Upper lobe of left lung (tissue), 6 donors: Measurements from ENCODE around the gene CA10. TPM values are rescaled to one million over a fixed set of nuclear protein-coding genes. Genes with fewer than 3 reads are reported as not detected.

Experiments used
- ATAC-seq, 2 donors: fragments of 200-7000 bp; cut with Tn5 transposase; one replicate each; pipeline ENCODE4 v1.9.1; 2022; ENCODE audit warnings: mild to moderate bottlenecking in 2 of 2, moderate library complexity in 2 of 2; ENCODE audit not compliant: low FRiP score in 2 of 2
- DNase-seq, 2 donors: peaks; one replicate each; pipeline ENCODE4 v3.0.0-alpha.2; 2019 to 2020
- H3K27ac ChIP-seq, 4 donors: fragments of 200-600 bp; sonication (generic); one replicate each; pipeline ENCODE4 v1.5.1; 2016 to 2019
- H3K27me3 ChIP-seq, 4 donors: fragments of 200-600 bp; sonication (generic); one replicate each; pipeline ENCODE4 v1.5.1; 2017 to 2019
- H3K36me3 ChIP-seq, 4 donors: fragments of 200-600 bp; sonication (generic); one replicate each; pipeline ENCODE4 v1.5.1; 2016 to 2019
- H3K4me1 ChIP-seq, 4 donors: fragments of 200-600 bp; sonication (generic); one replicate each; pipeline ENCODE4 v1.5.1; 2018 to 2019
- H3K4me3 ChIP-seq, 4 donors: fragments of 200-600 bp; sonication (generic); one replicate each; pipeline ENCODE4 v1.5.1; 2017 to 2019; ENCODE audit warnings: mild to moderate bottlenecking in 2 of 4, moderate library complexity in 1 of 4
- H3K9me3 ChIP-seq, 4 donors: fragments of 200-600 bp; sonication (generic); one replicate each; pipeline ENCODE4 v1.5.1; 2018 to 2019
- EP300 ChIP-seq, 4 donors: sonication (generic); formaldehyde crosslinking; IDR thresholded peaks; one replicate each; pipeline ENCODE4 v1.5.1; 2017; ENCODE audit warnings: antibody characterized with exemption in 4 of 4, control low read depth in 2 of 4
- POLR2A ChIP-seq, 4 donors: fragments of 450-650 bp; IDR thresholded peaks; one replicate each; pipeline ENCODE4 v1.5.1; 2016 to 2017; ENCODE audit warnings: antibody characterized with exemption in 4 of 4, mild to moderate bottlenecking in 2 of 4
- POLR2AphosphoS5 ChIP-seq, 2 donors: sonication (generic); formaldehyde crosslinking; IDR thresholded peaks; one replicate each; pipeline ENCODE4 v1.5.1; 2017; ENCODE audit warnings: antibody characterized with exemption in 2 of 2
- WGBS, 2 donors: methylation state at CpG; one replicate each; pipeline ENCODE4 v1.1.5; 2017 to 2018; 5-methylcytosine and 5-hydroxymethylcytosine counted together
- total RNA-seq, 6 donors: library from RNA; depleted of rRNA in 4 of 6; stranded (reverse); fragments of >200 nt in 4 of 6; gene quantifications; one replicate each; pipeline versions ENCODE4 v1.1.0 to v1.2.1, GENCODE V29; 2016 to 2021
- TF ChIP-seq, protein P1 (sequence below), 6 experiments: fragments of 450-650 bp in 4 of 6; fragments of 200-600 bp in 2 of 6; sonication (generic) in 2 of 6; IDR thresholded peaks; one replicate each; pipeline ENCODE4 v1.5.1; 2016 to 2019; ENCODE audit warnings: antibody characterized with exemption in 6 of 6
- donor health status: DM: no; HTN: no; CAD: no; lungs with moderate emphysema.
- donor health status: DM: no; HTN: yes; CAD: no; lungs with severe emphysema.

The CA10 gene
- total RNA-seq, 6 donors from 2014 or later: 0.10 TPM; not detected in 5

DNA sequence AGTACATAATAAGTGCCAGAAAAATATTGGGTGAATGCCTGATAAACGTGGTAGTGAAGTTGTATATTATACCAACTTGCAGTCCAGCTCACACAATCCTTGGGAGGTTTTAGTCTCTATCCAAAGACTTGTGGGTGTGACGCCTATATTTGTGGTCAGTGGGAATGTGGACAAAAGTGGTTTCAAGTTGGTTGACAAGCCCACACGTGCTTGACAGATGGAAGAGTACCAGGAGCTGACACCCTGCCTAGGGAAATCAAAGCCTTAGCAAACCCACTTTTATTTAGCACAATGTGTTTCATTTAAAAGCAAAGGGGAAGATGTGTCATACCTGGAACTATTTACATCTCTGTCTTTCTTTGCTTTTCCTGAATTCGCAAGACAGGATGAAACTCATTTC is 79.0 kb downstream of the CA10 start:
- TF ChIP-seq POLR2AphosphoS5 (IDR thresholded peaks at IDR 0.05) (no peak), POLR2A (IDR thresholded peaks at IDR 0.05) (no peak)
- TF ChIP-seq, protein P1, sequence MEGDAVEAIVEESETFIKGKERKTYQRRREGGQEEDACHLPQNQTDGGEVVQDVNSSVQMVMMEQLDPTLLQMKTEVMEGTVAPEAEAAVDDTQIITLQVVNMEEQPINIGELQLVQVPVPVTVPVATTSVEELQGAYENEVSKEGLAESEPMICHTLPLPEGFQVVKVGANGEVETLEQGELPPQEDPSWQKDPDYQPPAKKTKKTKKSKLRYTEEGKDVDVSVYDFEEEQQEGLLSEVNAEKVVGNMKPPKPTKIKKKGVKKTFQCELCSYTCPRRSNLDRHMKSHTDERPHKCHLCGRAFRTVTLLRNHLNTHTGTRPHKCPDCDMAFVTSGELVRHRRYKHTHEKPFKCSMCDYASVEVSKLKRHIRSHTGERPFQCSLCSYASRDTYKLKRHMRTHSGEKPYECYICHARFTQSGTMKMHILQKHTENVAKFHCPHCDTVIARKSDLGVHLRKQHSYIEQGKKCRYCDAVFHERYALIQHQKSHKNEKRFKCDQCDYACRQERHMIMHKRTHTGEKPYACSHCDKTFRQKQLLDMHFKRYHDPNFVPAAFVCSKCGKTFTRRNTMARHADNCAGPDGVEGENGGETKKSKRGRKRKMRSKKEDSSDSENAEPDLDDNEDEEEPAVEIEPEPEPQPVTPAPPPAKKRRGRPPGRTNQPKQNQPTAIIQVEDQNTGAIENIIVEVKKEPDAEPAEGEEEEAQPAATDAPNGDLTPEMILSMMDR (IDR thresholded peaks at IDR 0.05): no peak
- Histone ChIP-seq H3K36me3 (no peaks in the 10 kb centered on the region), H3K27me3 (no peaks in the 10 kb centered on the region), H3K4me1 (no peaks in the 10 kb centered on the region), H3K27ac (no peak overlapping the region), H3K4me3 (no peak overlapping the region), H3K9me3 (no peaks in the 10 kb centered on the region)
- ATAC-seq (no peak), DNase-seq (no peak)
- WGBS, 2 donors: 69 to 72% methylated on average over 4 of the region's 4 CpGs

DNA sequence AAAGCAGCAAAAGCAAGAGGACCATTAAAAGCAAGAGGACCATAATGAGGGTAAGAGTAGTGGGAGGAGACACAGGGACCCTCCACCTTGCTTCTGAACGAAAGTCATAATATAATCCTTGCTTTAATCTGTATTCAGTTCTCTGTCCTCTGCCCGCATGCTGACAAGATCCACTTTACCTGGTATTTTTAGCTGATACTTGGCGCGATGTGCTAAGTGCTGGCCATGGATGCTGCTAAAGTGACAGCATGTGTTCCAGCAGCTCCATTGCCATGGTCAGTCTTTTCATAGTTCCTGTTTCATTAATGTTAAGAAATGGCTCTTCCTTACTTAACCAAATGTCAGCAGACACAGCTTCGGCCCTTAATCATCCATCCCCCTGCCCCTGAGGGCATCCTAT is 86.8 kb downstream of the CA10 start:
- TF ChIP-seq POLR2AphosphoS5 (IDR thresholded peaks at IDR 0.05) (no peak), EP300 (IDR thresholded peaks at IDR 0.05) (no peak), POLR2A (IDR thresholded peaks at IDR 0.05) (no peak)
- TF ChIP-seq, protein P1 (IDR thresholded peaks at IDR 0.05): no peak
- H3K9me3 ChIP-seq: no peaks in the 10 kb centered on the region
- no peak overlapping the region for H3K27ac ChIP-seq
- no peak overlapping the region for H3K4me3 ChIP-seq
- WGBS, 2 donors: 78 to 85% methylated on average over 5 of the region's 5 CpGs
- H3K27me3 ChIP-seq: no peaks in the 10 kb centered on the region
- ATAC-seq (no peak), DNase-seq (no peak)
- no peaks in the 10 kb centered on the region for H3K4me1 ChIP-seq
- no peaks in the 10 kb centered on the region for H3K36me3 ChIP-seq

DNA sequence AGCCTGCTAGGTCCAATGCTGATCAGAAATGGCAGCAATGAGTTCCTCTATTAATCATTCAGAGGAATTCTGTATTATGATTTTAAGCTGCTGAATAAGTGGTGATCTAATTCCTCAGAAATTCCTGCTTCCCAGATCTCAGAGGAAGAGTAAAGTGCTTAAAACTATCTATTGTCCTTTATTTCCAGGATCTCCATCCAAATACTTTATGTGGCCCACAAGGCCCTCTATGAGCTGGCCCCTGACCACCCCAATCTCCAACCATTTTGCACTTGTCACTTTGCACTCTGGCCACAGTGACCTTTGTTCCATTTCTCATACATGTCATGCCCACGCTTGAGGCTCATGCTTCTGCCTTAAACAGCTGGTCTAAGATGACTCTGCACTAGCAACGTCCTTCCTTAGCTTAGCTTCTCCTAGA is 93.7 kb downstream of the CA10 start:
- Histone ChIP-seq H3K27me3 (no peaks in the 10 kb centered on the region), H3K36me3 (no peaks in the 10 kb centered on the region), H3K27ac (no peak overlapping the region), H3K4me1 (no peaks in the 10 kb centered on the region), H3K9me3 (no peaks in the 10 kb centered on the region), H3K4me3 (no peak overlapping the region)
- 50 to 62% methylated on average over 2 of the region's 2 CpGs for WGBS, 2 donors
- DNase-seq (no peak), ATAC-seq (no peak)
- TF ChIP-seq, protein P1 (IDR thresholded peaks at IDR 0.05): no peak
- TF ChIP-seq POLR2AphosphoS5 (IDR thresholded peaks at IDR 0.05): no peak
- no peak for TF ChIP-seq POLR2A (IDR thresholded peaks at IDR 0.05)
- TF ChIP-seq EP300 (IDR thresholded peaks at IDR 0.05): no peak

DNA sequence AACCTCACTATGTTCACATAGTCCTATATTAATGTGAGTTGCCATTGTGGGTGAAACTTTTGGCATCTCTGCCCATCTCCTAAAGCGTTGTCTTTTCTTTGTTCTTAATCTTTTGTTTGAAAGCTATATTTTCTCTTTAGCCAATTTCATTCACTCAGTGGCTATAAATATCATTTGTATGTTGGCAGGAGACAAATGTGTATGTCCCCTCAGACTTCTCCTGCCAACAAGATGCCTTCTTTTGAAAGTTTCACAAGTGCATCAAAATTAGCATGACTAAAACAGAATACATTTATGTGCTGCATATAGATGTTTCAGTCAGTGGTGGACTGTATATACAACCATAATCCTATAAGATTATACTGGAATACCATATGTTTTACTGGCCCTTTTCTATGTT is 109.0 kb downstream of the CA10 start:
- WGBS, 2 donors: 52 to 71% methylated on average over 1 of the region's 1 CpG
- no peak for TF ChIP-seq POLR2A (IDR thresholded peaks at IDR 0.05)
- TF ChIP-seq, protein P1 (IDR thresholded peaks at IDR 0.05): no peak
- TF ChIP-seq POLR2AphosphoS5 (IDR thresholded peaks at IDR 0.05): no peak
- TF ChIP-seq EP300 (IDR thresholded peaks at IDR 0.05): no peak
- H3K27ac ChIP-seq: no peak overlapping the region
- no peaks in the 10 kb centered on the region for H3K9me3 ChIP-seq
- H3K36me3 ChIP-seq: no peaks in the 10 kb centered on the region
- H3K4me1 ChIP-seq: no peaks in the 10 kb centered on the region
- DNase-seq: no peak
- no peak overlapping the region for H3K4me3 ChIP-seq
- no peaks in the 10 kb centered on the region for H3K27me3 ChIP-seq
- no peak for ATAC-seq

DNA sequence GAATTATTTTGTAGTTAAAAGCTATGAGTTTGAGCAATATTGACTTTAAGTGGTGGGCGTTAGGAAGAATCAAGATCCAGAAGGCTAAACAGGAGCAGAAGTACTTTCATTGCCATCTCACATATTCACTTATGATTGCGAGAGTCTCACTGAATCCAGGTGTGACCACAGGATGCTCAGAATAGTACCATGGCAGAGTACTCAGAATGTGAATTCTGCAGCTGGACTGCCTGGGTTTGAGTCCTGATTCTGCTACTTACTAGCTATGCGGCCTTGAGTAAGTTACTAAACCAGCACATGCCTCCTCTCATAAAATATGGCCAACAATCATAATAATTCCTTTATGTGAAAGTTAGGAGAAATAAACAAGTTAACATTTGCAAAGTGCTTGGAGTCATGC is 109.5 kb downstream of the CA10 start:
- H3K4me3 ChIP-seq: no peak overlapping the region
- ATAC-seq (no peak), DNase-seq (no peak)
- no peaks in the 10 kb centered on the region for H3K9me3 ChIP-seq
- 68 to 72% methylated on average over 3 of the region's 3 CpGs for WGBS, 2 donors
- H3K4me1 ChIP-seq: no peaks in the 10 kb centered on the region
- H3K27ac ChIP-seq: no peak overlapping the region
- TF ChIP-seq, protein P1 (IDR thresholded peaks at IDR 0.05): no peak
- no peak for TF ChIP-seq POLR2AphosphoS5 (IDR thresholded peaks at IDR 0.05)
- no peak for TF ChIP-seq EP300 (IDR thresholded peaks at IDR 0.05)
- no peak for TF ChIP-seq POLR2A (IDR thresholded peaks at IDR 0.05)
- H3K27me3 ChIP-seq: no peaks in the 10 kb centered on the region
- no peaks in the 10 kb centered on the region for H3K36me3 ChIP-seq
